Bronchial epithelial cell (primary cell): ENCODE data around the gene CHD9. TPM values are rescaled to one million over a fixed set of nuclear protein-coding genes. Genes with fewer than 3 reads are reported as not detected.
A peak's percentile ranks its signal among the peaks of the same experiment; 100 is the strongest.

Source experiments
- DNase-seq: peaks from one replicate; pipeline ENCODE4 v3.0.0-alpha.2; 2010; ENCODE audit warnings: low read depth
- FAIRE-seq: peaks from 2 replicates; lab custom pipeline; 2011; peaks lifted over from hg19 to GRCh38; lab: Jason Lieb, UNC
- H3K27me3 ChIP-seq: 2 replicates; pipeline ENCODE4 v1.5.1; 2011; ENCODE audit warnings: low read length; ENCODE audit not compliant: control insufficient read depth, insufficient read depth
- H3K36me3 ChIP-seq: 2 replicates; pipeline ENCODE4 v1.5.1; 2011; ENCODE audit warnings: low read length; ENCODE audit not compliant: control insufficient read depth, insufficient read depth
- H3K4me3 ChIP-seq: 2 replicates; pipeline ENCODE4 v1.5.1; 2011; ENCODE audit warnings: mild to moderate bottlenecking, low read depth, low read length, control low read depth
- total RNA-seq: library from RNA; depleted of rRNA; stranded (reverse); fragments of >200 nt; gene quantifications from 2 replicates; pipeline ENCODE4 v1.2.1, GENCODE V29; 2014
- TF ChIP-seq, protein P1 (sequence below): IDR thresholded peaks from 2 replicates; pipeline ENCODE4 v1.5.1; 2011; ENCODE audit warnings: mild to moderate bottlenecking, moderate library complexity, low read length, control low read depth, inconsistent platforms; ENCODE audit not compliant: insufficient read depth, severe bottlenecking

Gene CHD9
- total RNA-seq, 1 donor from 2014 or later: 35.3 TPM

DNA sequence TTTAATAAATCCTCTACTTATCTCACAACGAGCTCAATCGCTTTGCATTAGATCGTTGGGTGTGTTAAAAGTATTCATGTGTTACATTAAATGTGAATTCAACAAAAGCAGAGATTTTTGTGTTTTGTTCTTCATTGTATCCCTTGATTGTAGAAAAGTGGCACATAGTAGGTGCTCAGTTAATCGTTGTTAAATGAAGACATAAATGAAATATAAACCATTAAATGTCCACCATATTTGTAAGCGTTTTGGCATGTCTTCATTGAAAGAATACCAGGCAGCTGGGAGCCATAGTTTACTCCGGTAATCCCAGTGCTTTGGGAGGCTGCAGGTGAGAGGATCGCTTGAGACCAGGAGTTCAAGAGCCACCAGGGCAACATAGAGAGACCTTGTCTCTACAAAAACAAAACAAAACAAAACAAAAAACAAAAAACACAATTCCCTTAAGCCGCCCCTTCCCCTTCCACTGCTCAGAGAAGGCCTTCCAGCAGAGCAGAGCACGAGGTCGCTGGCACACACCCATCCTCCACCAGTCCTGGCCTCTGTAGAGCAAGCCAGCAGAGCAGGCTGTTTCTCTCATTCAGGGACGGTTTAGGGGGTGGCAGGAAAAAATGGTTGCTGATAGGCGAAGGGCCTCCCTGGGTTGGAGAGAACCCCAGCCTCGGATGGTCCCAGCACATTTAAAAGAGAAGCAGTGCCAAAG is 673 bp upstream of the CHD9 start:
- FAIRE-seq (no peak), DNase-seq (no peak)
- Histone ChIP-seq H3K27me3 (no peaks in the 10 kb centered on the region), H3K36me3 (no peaks in the 10 kb centered on the region), H3K4me3 (peak overlapping the region; percentile 54)
- TF ChIP-seq, protein P1, sequence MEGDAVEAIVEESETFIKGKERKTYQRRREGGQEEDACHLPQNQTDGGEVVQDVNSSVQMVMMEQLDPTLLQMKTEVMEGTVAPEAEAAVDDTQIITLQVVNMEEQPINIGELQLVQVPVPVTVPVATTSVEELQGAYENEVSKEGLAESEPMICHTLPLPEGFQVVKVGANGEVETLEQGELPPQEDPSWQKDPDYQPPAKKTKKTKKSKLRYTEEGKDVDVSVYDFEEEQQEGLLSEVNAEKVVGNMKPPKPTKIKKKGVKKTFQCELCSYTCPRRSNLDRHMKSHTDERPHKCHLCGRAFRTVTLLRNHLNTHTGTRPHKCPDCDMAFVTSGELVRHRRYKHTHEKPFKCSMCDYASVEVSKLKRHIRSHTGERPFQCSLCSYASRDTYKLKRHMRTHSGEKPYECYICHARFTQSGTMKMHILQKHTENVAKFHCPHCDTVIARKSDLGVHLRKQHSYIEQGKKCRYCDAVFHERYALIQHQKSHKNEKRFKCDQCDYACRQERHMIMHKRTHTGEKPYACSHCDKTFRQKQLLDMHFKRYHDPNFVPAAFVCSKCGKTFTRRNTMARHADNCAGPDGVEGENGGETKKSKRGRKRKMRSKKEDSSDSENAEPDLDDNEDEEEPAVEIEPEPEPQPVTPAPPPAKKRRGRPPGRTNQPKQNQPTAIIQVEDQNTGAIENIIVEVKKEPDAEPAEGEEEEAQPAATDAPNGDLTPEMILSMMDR: no peak

GRCh38 chr16:53055541-53056391 is 975 bp downstream of the CHD9 start:
- no peaks in the 10 kb centered on the region for H3K27me3 ChIP-seq
- FAIRE-seq: no peak
- TF ChIP-seq, protein P1: no peak
- DNase-seq: no peak
- peak overlapping the region; percentile 54 for H3K4me3 ChIP-seq
- H3K36me3 ChIP-seq: no peaks in the 10 kb centered on the region

DNA sequence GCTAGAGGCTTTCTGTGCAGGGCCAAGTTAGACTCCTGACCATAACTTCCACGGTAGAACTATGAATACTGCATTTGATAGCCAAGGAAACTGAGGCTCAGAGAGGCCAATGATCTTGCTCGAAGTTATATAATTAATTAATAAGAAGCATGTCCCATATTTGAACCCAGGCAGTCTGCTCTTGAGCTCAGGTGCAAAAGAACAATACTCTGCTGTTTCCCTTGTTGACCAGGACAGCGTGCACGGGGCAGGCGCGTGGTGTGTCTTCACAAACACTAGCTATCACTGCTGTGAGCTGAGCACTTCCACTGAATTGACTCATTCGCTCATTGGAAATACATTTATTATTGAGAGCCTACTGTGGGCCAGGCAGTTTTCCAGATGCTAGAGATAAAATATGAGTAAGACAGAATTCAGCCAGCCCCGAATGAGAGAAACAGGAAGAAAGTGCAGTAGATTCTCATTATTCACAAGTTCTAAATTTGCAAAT is 1.6 kb downstream of the CHD9 start:
- H3K27me3 ChIP-seq: no peaks in the 10 kb centered on the region
- FAIRE-seq (no peak), DNase-seq (no peak)
- TF ChIP-seq, protein P1: no peak
- no peak overlapping the region for H3K4me3 ChIP-seq
- no peaks in the 10 kb centered on the region for H3K36me3 ChIP-seq

GRCh38 chr16:53057658-53058057 is 2.9 kb downstream of the CHD9 start:
- H3K27me3 ChIP-seq: no peaks in the 10 kb centered on the region
- no peak overlapping the region for H3K4me3 ChIP-seq
- FAIRE-seq (no peak), DNase-seq (no peak)
- no peaks in the 10 kb centered on the region for H3K36me3 ChIP-seq
- TF ChIP-seq, protein P1: no peak

DNA sequence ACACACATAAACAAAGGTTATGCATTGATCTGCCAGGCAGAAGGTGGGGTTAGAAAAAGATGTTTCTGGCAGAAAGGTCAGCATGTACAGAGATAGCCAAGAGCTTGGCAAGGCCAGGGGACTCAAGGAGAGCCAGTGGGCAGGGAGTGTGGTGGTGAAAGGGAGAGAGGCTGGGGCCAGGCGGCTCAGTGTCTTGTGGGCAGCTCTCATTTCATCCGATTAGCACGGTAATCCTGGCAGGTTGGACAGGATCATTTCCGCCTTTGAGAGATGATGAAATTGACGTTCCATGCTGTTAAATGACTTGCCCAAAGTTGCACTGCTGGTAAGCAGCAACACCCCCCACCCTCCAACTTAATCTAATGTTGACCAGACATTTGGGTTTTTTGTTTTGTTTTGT is 3.6 kb downstream of the CHD9 start:
- no peak overlapping the region for H3K4me3 ChIP-seq
- no peaks in the 10 kb centered on the region for H3K36me3 ChIP-seq
- TF ChIP-seq, protein P1: no peak
- no peak for FAIRE-seq
- no peaks in the 10 kb centered on the region for H3K27me3 ChIP-seq
- DNase-seq: no peak
